ENCODE measurements around the gene APLP2. TPM values are rescaled to one million over a fixed set of nuclear protein-coding genes. Genes with fewer than 3 reads are reported as not detected.

APLP2 gene
- total and polyA plus RNA-seq, 2 experiments from 2014 or later = 322 to 362 TPM

DNA sequence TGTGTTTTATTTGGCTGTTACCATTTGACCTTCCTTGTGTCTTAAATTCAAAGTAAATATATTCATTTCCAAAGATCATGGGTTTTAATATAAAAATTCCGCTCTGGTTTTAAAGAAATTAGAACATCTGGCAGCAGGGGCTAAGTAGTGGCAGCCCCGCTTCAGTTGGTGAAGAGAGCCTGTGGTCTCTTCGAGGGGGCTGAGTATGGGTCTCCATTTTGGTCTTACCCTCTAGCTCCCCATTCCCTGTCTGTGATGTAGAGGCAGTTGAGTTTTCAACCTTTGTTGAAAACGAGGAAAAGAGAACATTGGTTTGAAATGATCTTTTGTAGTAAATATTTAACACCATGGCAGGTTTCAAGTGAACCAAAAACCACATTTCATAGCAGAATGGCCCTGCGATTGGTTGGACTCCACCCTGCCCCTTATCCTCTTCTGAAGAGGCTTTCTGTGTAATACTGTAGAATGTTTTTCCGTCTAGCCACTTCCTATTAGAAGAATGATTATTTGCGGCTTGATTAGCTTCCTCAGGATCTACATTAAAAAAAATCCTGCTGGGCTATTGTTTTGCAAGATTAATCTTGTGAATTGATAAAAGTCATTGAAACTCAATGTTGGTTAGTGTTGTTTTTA, 17.7 kb downstream of the APLP2 start (continued):
- TF ChIP-seq, protein P1, sequence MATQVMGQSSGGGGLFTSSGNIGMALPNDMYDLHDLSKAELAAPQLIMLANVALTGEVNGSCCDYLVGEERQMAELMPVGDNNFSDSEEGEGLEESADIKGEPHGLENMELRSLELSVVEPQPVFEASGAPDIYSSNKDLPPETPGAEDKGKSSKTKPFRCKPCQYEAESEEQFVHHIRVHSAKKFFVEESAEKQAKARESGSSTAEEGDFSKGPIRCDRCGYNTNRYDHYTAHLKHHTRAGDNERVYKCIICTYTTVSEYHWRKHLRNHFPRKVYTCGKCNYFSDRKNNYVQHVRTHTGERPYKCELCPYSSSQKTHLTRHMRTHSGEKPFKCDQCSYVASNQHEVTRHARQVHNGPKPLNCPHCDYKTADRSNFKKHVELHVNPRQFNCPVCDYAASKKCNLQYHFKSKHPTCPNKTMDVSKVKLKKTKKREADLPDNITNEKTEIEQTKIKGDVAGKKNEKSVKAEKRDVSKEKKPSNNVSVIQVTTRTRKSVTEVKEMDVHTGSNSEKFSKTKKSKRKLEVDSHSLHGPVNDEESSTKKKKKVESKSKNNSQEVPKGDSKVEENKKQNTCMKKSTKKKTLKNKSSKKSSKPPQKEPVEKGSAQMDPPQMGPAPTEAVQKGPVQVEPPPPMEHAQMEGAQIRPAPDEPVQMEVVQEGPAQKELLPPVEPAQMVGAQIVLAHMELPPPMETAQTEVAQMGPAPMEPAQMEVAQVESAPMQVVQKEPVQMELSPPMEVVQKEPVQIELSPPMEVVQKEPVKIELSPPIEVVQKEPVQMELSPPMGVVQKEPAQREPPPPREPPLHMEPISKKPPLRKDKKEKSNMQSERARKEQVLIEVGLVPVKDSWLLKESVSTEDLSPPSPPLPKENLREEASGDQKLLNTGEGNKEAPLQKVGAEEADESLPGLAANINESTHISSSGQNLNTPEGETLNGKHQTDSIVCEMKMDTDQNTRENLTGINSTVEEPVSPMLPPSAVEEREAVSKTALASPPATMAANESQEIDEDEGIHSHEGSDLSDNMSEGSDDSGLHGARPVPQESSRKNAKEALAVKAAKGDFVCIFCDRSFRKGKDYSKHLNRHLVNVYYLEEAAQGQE (IDR thresholded peaks at IDR 0.05; ENCODE audit: unreplicated experiment) = no peak
- TF ChIP-seq POLR2AphosphoS5 (IDR thresholded peaks at IDR 0.05; ENCODE audit: low read depth) (no peak), ZNF331 (CRISPR knock-in tag; IDR thresholded peaks at IDR 0.05; ENCODE audit: low read depth) (no peak)
- TF ChIP-seq, protein P2, sequence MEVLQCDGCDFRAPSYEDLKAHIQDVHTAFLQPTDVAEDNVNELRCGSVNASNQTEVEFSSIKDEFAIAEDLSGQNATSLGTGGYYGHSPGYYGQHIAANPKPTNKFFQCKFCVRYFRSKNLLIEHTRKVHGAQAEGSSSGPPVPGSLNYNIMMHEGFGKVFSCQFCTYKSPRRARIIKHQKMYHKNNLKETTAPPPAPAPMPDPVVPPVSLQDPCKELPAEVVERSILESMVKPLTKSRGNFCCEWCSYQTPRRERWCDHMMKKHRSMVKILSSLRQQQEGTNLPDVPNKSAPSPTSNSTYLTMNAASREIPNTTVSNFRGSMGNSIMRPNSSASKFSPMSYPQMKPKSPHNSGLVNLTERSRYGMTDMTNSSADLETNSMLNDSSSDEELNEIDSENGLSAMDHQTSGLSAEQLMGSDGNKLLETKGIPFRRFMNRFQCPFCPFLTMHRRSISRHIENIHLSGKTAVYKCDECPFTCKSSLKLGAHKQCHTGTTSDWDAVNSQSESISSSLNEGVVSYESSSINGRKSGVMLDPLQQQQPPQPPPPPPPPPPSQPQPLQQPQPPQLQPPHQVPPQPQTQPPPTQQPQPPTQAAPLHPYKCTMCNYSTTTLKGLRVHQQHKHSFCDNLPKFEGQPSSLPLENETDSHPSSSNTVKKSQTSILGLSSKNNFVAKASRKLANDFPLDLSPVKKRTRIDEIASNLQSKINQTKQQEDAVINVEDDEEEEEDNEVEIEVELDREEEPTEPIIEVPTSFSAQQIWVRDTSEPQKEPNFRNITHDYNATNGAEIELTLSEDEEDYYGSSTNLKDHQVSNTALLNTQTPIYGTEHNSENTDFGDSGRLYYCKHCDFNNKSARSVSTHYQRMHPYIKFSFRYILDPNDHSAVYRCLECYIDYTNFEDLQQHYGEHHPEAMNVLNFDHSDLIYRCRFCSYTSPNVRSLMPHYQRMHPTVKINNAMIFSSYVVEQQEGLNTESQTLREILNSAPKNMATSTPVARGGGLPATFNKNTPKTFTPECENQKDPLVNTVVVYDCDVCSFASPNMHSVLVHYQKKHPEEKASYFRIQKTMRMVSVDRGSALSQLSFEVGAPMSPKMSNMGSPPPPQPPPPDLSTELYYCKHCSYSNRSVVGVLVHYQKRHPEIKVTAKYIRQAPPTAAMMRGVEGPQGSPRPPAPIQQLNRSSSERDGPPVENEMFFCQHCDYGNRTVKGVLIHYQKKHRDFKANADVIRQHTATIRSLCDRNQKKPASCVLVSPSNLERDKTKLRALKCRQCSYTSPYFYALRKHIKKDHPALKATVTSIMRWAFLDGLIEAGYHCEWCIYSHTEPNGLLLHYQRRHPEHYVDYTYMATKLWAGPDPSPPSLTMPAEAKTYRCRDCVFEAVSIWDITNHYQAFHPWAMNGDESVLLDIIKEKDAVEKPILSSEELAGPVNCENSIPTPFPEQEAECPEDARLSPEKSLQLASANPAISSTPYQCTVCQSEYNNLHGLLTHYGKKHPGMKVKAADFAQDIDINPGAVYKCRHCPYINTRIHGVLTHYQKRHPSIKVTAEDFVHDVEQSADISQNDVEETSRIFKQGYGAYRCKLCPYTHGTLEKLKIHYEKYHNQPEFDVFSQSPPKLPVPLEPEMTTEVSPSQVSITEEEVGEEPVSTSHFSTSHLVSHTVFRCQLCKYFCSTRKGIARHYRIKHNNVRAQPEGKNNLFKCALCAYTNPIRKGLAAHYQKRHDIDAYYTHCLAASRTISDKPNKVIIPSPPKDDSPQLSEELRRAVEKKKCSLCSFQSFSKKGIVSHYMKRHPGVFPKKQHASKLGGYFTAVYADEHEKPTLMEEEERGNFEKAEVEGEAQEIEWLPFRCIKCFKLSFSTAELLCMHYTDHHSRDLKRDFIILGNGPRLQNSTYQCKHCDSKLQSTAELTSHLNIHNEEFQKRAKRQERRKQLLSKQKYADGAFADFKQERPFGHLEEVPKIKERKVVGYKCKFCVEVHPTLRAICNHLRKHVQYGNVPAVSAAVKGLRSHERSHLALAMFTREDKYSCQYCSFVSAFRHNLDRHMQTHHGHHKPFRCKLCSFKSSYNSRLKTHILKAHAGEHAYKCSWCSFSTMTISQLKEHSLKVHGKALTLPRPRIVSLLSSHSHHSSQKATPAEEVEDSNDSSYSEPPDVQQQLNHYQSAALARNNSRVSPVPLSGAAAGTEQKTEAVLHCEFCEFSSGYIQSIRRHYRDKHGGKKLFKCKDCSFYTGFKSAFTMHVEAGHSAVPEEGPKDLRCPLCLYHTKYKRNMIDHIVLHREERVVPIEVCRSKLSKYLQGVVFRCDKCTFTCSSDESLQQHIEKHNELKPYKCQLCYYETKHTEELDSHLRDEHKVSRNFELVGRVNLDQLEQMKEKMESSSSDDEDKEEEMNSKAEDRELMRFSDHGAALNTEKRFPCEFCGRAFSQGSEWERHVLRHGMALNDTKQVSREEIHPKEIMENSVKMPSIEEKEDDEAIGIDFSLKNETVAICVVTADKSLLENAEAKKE (CRISPR knock-in tag; IDR thresholded peaks at IDR 0.05) = no peak

DNA sequence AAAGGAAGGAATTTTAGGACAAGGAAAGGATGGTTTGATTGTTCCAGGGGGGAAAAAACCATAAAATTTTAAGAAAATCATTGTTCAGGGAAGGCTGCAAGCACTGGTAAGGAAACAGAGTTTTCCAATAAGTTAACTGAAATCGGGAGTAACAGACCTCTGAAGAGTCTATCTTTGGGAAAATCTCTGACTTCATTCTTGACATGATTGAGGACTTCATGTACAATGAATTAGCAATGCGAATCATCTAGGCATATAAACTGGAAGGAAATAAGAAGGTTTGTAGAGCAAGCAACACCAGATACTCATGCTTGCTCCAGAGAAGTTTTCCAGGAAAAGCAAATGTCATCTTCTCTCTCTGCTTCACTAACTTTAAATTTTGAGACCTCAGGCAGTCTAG, 18.5 kb downstream of the APLP2 start:
- no peak overlapping the region for H2AFZ ChIP-seq
- no peak overlapping the region for H3K4me3 Mint-ChIP-seq
- DNase-seq (ENCODE audit: low spot score) = no peak
- H4K20me1 ChIP-seq (replicated peaks; ENCODE audit: insufficient read depth) = peaks cover 28% of the 10 kb centered on the region
- H3K79me2 ChIP-seq (replicated peaks; ENCODE audit: insufficient read depth) = peaks cover 76% of the 10 kb centered on the region
- peaks cover 33% of the 10 kb centered on the region for H3K4me1 Mint-ChIP-seq
- no peak overlapping the region; the same call in 1 of the 2 replicates for H3K27ac ChIP-seq (ENCODE audit: low read depth)
- peak overlapping the region; percentile 69; the same call in 1 of the 2 replicates for H3K4me2 ChIP-seq
- peaks cover 21% of the 10 kb centered on the region for H3K36me3 Mint-ChIP-seq (ENCODE audit: low read depth)
- peaks cover 6% of the 10 kb centered on the region for H3K27me3 Mint-ChIP-seq (ENCODE audit: insufficient read depth, low read depth, poor library complexity)
- no peaks in the 10 kb centered on the region for H3K27me3 ChIP-seq (ENCODE audit: insufficient read depth)
- H3K36me3 ChIP-seq (ENCODE audit: insufficient read depth) = no peaks in the 10 kb centered on the region; the same call in 1 of the 2 replicates
- H3K9me3 Mint-ChIP-seq = peaks cover 18% of the 10 kb centered on the region
- ATAC-seq = no peak
- H3K4me3 ChIP-seq = no peak overlapping the region
- H3F3A ChIP-seq (replicated peaks; ENCODE audit: low read depth) = no peaks in the 10 kb centered on the region
- no peak overlapping the region for H3K27ac Mint-ChIP-seq
- peaks cover 28% of the 10 kb centered on the region for H3K4me1 ChIP-seq (ENCODE audit: insufficient read depth)
- H3K9me2 ChIP-seq (ENCODE audit: insufficient read depth) = no peaks in the 10 kb centered on the region
- TF ChIP-seq, protein P2 (CRISPR knock-in tag; IDR thresholded peaks at IDR 0.05) = no peak
- TF ChIP-seq JUNB (IDR thresholded peaks at IDR 0.05; ENCODE audit: unreplicated experiment) = no peak

Measured in GM23338 (cell line).